HG02973 (cell line): ENCODE results near the gene TEAD2.
A peak's percentile ranks its signal among the peaks of the same experiment; 100 is the strongest.

Experiments
- ATAC-seq: cut with Tn5 transposase; IDR thresholded peaks from one replicate; pipeline ENCODE4 v1.9.1; 2021; ENCODE audit warnings: moderate library complexity; ENCODE audit not compliant: unreplicated experiment

Gene TEAD2

GRCh38 chr19:49348305-49349189 is 13.7 kb downstream of the TEAD2 start:
- no peak for ATAC-seq

- no peak for ATAC-seq
These were observed 14.4 kb downstream of the TEAD2 start for GRCh38 chr19:49347835-49348234.

- ATAC-seq: no peak
These were observed 15.0 kb downstream of the TEAD2 start for GRCh38 chr19:49347191-49347590.

GRCh38 chr19:49344505-49345423 is 17.5 kb downstream of the TEAD2 start:
- ATAC-seq: no peak

- no peak for ATAC-seq
These were observed 19.1 kb downstream of the TEAD2 start for GRCh38 chr19:49343123-49343522.

- no peak for ATAC-seq
These were observed 19.9 kb downstream of the TEAD2 start for GRCh38 chr19:49342291-49342721.

GRCh38 chr19:49340865-49341718 is 21.1 kb downstream of the TEAD2 start:
- no peak for ATAC-seq

- ATAC-seq: peak; percentile 58
These were observed 21.9 kb downstream of the TEAD2 start for GRCh38 chr19:49340069-49340864.

- no peak for ATAC-seq
These were observed 22.7 kb downstream of the TEAD2 start for GRCh38 chr19:49339301-49340068.

- ATAC-seq: no peak
These were observed 23.4 kb downstream of the TEAD2 start for GRCh38 chr19:49338691-49339300.

- ATAC-seq: no peak
These were observed 24.1 kb downstream of the TEAD2 start for GRCh38 chr19:49338023-49338677.

GRCh38 chr19:49337267-49338022 is 24.8 kb downstream of the TEAD2 start:
- no peak for ATAC-seq

GRCh38 chr19:49336482-49337266 is 25.5 kb downstream of the TEAD2 start:
- no peak for ATAC-seq

- ATAC-seq: no peak
These were observed 26.3 kb downstream of the TEAD2 start for GRCh38 chr19:49335784-49336481.

- no peak for ATAC-seq
These were observed 27.0 kb downstream of the TEAD2 start, which contains the start of gene CD37 for GRCh38 chr19:49335071-49335783. Gene CD37 (plus strand): TSS chr19:49335406. CDS start chr19:49335541, 135 bp downstream.
